ENCODE data around the gene IFT81.
"Not testable (repeated sequence)": the region's sequence is repeated elsewhere in the genome, so short reads cannot be mapped to it uniquely, and the experiment has no call there.

The IFT81 gene, protein sequence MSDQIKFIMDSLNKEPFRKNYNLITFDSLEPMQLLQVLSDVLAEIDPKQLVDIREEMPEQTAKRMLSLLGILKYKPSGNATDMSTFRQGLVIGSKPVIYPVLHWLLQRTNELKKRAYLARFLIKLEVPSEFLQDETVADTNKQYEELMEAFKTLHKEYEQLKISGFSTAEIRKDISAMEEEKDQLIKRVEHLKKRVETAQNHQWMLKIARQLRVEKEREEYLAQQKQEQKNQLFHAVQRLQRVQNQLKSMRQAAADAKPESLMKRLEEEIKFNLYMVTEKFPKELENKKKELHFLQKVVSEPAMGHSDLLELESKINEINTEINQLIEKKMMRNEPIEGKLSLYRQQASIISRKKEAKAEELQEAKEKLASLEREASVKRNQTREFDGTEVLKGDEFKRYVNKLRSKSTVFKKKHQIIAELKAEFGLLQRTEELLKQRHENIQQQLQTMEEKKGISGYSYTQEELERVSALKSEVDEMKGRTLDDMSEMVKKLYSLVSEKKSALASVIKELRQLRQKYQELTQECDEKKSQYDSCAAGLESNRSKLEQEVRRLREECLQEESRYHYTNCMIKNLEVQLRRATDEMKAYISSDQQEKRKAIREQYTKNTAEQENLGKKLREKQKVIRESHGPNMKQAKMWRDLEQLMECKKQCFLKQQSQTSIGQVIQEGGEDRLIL

GRCh38 chr12:110124269-110124995 is at the start of gene IFT81:
IFT81 (plus strand) TSS chr12:110124357; CDS start chr12:110127381, 3,024 bp downstream.
- peak; percentile 97 for DNase-seq (ENCODE audit: low spot score)

DNA sequence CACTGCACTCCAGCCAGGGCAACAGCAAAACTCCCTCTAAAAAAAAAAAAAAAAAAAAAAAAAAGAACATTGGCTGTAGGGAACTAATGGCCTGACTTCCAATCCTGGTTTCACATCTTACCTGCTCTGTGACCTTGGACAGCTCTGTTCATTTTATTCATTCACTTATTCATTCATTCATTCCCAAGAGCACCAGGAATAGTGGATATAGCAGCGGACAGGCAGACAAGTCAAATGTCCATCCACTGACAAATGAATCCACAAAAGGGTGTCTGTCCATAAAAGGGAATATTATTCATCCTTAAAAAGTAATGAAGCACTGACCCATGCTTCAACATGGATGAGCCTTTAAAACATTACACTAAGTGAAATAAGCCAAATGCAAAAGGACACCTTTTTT is 48.3 kb upstream of the IFT81 start:
- no peak for DNase-seq (ENCODE audit: low spot score)

DNA sequence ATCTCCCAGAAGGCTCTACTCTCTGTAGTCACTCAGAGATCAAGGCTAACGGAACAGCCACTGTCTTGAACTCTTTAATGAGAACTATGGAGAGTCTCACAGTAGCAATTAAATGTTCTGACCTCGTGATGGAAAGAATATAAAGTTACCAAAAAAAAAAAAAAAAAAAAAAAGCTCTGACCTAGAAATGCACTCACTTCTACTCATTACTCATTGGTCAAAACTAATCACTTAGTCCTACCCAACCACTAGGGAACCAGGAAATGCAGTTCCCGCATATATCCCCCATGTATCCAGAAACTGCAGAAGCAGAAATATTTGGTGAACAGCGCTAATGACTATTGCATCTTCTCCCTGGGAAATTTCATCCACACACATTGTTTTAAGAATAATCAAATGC is 46.4 kb upstream of the IFT81 start:
- no peak for DNase-seq (ENCODE audit: low spot score)

GRCh38 chr12:110079477-110080400 is 44.4 kb upstream of the IFT81 start:
- DNase-seq (ENCODE audit: low spot score), result peak; percentile 82

- no peak for DNase-seq (ENCODE audit: low spot score)
These were observed 43.7 kb upstream of the IFT81 start for GRCh38 chr12:110080410-110080809.

- DNase-seq (ENCODE audit: low spot score), result no peak
These were observed 39.7 kb upstream of the IFT81 start for GRCh38 chr12:110084314-110085015.

GRCh38 chr12:110088216-110088615 is 35.9 kb upstream of the IFT81 start:
- not testable (repeated sequence) for DNase-seq (ENCODE audit: low spot score)

GRCh38 chr12:110088936-110089335 is 35.2 kb upstream of the IFT81 start:
- no peak for DNase-seq (ENCODE audit: low spot score)

GRCh38 chr12:110090266-110091135 is 33.7 kb upstream of the IFT81 start:
- DNase-seq (ENCODE audit: low spot score), result no peak

DNA sequence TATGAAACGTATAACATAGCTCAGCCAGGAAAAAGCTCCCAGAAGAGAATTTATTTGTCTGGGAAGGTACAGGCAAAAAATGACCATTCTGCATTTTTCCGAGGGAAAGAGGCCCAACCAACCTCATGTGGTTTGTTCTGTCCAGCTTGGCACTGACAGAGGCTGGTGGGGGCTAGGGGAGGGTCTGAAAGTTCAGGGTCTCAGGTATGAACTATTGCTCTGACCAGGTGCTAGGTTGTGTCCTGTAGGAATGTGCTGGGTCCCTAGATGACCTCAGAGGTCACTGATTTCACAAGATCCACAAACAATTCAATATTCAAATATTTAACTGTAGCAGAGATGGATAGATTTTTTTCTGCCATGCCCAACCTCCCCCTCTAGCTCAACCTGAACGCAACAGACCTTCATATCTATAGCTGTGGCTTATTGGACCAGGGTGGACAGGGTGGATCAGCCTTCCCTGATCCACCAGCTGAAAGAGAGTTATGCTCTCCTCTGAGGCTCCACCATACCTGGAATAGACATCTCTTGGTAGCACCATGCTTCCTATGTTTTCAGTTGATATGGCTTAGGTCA is 32.9 kb upstream of the IFT81 start:
- DNase-seq (ENCODE audit: low spot score), result no peak

GRCh38 chr12:110093631-110094311 is 30.4 kb upstream of the IFT81 start:
- no peak for DNase-seq (ENCODE audit: low spot score)

DNA sequence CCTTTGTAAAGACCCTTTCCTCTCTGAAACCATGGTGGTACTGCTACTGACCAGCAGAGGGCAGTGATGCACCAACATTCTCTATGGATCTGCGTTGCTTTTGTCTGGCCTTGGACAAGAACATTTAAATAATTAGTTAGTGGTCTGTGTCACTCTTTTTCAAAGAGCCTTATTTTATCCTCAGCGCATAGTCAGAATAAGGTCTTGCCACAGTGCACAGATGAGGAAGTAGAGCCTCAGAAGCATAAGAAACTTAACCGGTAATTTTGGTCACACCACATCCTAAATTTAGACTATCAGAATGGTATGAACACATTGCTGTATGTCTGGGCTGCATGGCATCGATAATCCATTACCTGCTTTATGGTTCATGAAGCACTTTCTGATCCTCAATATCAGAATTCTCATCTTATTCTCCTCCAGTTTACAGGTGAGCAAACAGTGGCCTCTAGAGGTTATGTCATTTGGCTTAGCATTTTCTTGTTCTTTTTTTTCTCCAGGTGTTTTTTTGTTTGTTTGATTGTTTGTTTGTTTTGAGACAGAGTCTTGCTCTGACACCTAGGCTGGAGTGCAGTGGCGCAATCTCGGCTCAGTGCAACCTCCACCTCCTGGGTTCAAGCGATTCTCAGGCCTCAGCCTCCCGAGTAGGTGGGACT is 23.7 kb upstream of the IFT81 start:
- peak; percentile 71 for DNase-seq (ENCODE audit: low spot score)

DNA sequence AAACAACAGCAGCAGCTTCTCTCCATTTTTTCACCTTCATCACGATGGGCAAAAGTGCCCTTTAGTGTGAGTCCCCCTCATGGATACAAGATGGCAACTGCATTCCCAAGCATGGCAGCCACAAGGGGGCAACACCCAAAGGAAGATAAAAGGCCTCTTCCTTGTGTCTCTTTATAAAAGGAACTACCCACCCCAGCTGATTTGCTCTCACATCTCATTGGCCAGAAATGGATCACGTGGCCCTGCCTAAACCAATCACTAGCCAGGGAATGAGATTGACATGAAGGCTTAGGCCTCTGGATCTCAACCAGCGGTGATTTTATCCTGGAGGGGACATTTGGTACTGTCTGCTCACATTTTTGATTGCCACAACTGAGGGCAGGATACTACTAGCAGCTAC is 21.9 kb upstream of the IFT81 start:
- DNase-seq (ENCODE audit: low spot score), result peak; percentile 14

- DNase-seq (ENCODE audit: low spot score), result no peak
These were observed 19.7 kb upstream of the IFT81 start for GRCh38 chr12:110104188-110105094.

GRCh38 chr12:110105159-110105558 is 19.0 kb upstream of the IFT81 start:
- DNase-seq (ENCODE audit: low spot score), result no peak

DNA sequence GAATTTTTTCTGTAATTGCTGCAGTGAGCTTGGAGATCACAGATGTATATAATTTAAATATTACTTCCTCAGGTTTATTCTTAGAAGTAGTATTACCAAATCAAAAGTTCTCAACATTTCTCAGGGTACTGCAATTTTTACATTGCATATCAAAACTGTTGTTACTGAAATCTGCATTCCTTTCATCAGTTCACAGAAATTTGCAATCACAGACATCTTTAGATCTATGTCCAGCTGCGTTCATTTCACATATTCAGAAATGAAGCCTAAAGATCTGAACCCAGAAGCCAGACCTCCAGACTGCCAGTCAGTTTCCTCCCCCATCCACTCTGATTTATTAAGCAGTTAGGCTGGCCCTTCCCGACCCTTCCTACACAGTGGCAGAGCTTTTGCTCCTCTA is 18.2 kb upstream of the IFT81 start:
- DNase-seq (ENCODE audit: low spot score), result no peak
